WI38 (cell line): ENCODE measurements around the gene CLIC3.
"Not testable (repeated sequence)": the region's sequence is repeated elsewhere in the genome, so short reads cannot be mapped to it uniquely, and the experiment has no call there.

Source experiments
- H3K4me3 ChIP-seq: 2 replicates; pipeline ENCODE4 v1.5.1; 2011; ENCODE audit warnings: low read depth, mild to moderate bottlenecking, control low read depth, low read length
- CTCF ChIP-seq: IDR thresholded peaks from 2 replicates; pipeline ENCODE4 v1.5.1; 2012; ENCODE audit warnings: low read depth, mild to moderate bottlenecking, control low read depth, low read length

CLIC3 gene

GRCh38 chr9:137004285-137004684, 7.9 kb upstream of the CLIC3 start:
- peak; percentile 33; the same call in 1 of the 2 replicates for TF ChIP-seq CTCF
- H3K4me3 ChIP-seq = not testable (repeated sequence)

GRCh38 chr9:137002646-137003041, 6.3 kb upstream of the CLIC3 start:
- no peak for TF ChIP-seq CTCF
- H3K4me3 ChIP-seq = no peak overlapping the region

GRCh38 chr9:137001857-137002645, 5.7 kb upstream of the CLIC3 start:
- no peak for TF ChIP-seq CTCF
- no peak overlapping the region for H3K4me3 ChIP-seq

DNA sequence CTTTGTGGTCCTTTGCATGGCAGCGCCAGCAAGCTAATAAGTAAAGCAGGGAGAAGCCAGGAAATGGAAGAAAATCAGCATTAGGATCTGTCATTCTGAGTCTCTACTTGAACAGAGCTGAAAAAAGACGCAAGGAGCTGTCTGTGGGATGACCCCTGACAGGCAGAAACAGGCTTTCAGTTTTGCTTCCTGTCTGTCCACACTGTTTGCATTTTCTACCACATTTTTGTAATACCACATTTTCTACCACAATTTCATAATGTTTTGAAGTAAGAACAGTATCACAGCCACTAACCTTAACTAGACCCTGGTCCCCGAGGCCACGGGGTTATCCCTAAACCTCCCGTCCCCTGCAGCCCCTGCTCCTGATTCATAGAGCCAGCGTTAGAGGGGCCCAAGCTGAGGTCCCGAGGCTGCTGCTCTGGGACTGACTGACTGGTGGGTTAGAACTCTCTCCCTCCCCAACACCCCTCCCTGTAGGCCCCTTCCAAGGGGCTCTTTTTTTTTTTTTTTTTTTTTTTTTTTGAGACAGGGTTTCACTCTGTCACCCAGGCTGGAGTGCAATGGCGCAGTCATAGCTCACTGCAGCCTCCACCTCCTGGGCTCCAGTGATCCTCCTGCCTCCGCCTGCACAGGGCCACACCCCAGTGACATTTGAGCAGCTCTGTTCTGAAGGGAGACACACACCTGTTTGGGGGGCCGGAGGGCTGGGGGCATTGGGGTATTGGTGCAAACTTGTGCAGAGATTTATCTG, 4.0 kb upstream of the CLIC3 start:
- no peak overlapping the region for H3K4me3 ChIP-seq
- TF ChIP-seq CTCF = no peak

DNA sequence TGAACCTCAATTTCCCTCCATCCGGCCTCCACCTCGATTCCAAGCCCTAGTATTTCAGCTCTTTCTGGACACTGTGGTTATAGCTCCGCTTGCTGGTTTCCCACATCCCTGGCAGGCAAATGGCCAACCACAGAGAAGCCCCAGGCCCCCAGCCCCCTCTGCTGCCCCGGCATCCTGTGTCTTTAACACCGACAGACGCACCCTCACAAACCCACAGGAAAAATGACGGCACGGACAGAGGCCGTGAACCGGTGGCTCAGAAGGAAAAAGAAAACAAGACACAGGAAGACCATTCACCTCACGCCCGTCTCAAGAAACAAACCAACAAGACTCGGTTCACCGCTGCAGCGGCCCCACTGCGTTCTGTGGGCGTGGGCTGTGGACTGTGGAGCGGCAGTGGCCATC, 1.5 kb upstream of the CLIC3 start:
- TF ChIP-seq CTCF = no peak
- H3K4me3 ChIP-seq = no peak overlapping the region

- TF ChIP-seq CTCF = no peak
- no peak overlapping the region for H3K4me3 ChIP-seq
These were observed 1.0 kb upstream of the CLIC3 start for GRCh38 chr9:136997371-136997770.

DNA sequence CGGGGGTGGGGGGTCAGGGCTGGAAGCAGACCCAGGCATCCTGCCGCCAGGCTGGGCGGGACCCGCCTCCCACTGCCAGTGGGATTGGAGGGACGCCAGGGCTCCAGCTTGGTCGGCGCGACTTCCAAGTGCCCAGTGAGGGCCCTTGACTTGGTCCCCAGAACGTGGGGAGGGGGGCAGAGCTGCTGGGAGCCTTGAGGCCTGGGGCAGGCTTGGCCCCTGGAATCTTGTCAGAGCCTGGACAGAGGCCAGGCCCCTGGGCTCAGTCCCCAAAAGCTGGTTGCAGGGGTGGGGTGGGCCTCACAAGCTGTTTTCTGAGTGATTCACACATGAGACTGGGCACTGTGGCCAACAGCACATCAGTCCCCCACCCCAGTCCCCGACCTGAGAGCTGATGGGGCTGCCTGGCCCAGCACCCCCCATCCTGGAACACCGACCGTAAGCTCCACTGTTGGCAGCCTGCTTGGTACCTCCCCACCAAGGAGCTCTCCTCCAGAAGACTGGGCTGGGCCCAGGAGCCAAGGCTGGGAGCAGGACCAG, 526 bp downstream of the CLIC3 start:
- TF ChIP-seq CTCF = no peak
- H3K4me3 ChIP-seq = no peak overlapping the region
